Upper lobe of right lung (tissue), 1 donor: Measurements from ENCODE around the gene SHISAL1. TPM values are rescaled to one million over a fixed set of nuclear protein-coding genes. Genes with fewer than 3 reads are reported as not detected.

Experiments
- ATAC-seq: fragments of 200-7000 bp; cut with Tn5 transposase; one replicate; pipeline ENCODE4 v1.9.1; 2020; ENCODE audit warnings: mild to moderate bottlenecking, moderate library complexity
- DNase-seq: peaks from one replicate; pipeline ENCODE4 v3.0.0-alpha.2; 2020
- H3K27ac ChIP-seq: fragments of 200-600 bp; one replicate; pipeline ENCODE4 v1.8.0; 2022
- H3K27me3 ChIP-seq: fragments of 200-600 bp; one replicate; pipeline ENCODE4 v1.8.0; 2022; ENCODE audit warnings: mild to moderate bottlenecking
- H3K36me3 ChIP-seq: fragments of 200-600 bp; one replicate; pipeline ENCODE4 v1.8.0; 2022
- H3K4me1 ChIP-seq: fragments of 200-600 bp; one replicate; pipeline ENCODE4 v1.8.0; 2022
- H3K4me3 ChIP-seq: fragments of 200-600 bp; one replicate; pipeline ENCODE4 v1.8.0; 2022; ENCODE audit warnings: mild to moderate bottlenecking
- H3K9me3 ChIP-seq: fragments of 200-600 bp; one replicate; pipeline ENCODE4 v1.8.0; 2022
- CTCF ChIP-seq: fragments of 200-600 bp; IDR thresholded peaks from one replicate; pipeline ENCODE4 v1.8.0; 2022; ENCODE audit warnings: antibody characterized with exemption
- intact Hi-C: fragments of 100-400 bp; cut with DNase I; formaldehyde crosslinking; loops from one replicate; pipeline ENCODE4 v1.11.0; 2022
- total RNA-seq: library from RNA; stranded (reverse); fragmentation: NEBNext Ultra II Directional; extraction: Animal tissue kit (Norgen Biotek cat#: 25700); gene quantifications from one replicate; pipeline ENCODE4 v1.2.1, GENCODE V29; 2021
- donor health status: DM: no; HTN: yes; CAD: no; lungs with severe emphysema.

SHISAL1 gene
- total RNA-seq, 1 donor from 2014 or later: 1.0 TPM

DNA sequence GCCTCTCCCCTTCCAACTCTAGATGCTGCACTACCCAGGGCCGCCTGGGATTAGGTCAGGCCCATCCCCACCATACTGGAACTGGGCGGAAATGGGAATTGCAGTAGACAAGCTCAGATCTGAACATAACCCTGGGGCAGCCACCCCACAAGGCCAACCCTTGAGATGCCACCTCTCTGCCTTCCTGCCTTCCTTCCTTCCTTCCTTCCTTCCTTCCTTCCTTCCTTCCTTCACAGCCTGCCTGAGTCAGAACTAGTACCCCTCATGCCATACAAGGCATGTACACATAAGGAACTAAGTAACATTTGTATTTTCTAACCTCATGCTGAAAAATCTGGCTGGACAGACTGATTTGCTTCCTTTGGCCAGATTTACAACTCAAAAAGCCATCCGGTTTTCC lies 28.0 kb downstream of the SHISAL1 start:
- no peak overlapping the region for H3K4me3 ChIP-seq
- H3K36me3 ChIP-seq: no peaks in the 10 kb centered on the region
- no peak for DNase-seq
- ATAC-seq: no peak
- no peaks in the 10 kb centered on the region for H3K4me1 ChIP-seq
- H3K27ac ChIP-seq: no peak overlapping the region
- H3K9me3 ChIP-seq: no peaks in the 10 kb centered on the region
- peaks cover 25% of the 10 kb centered on the region for H3K27me3 ChIP-seq
- no peak for TF ChIP-seq CTCF
- intact Hi-C loops: no loop called here

GRCh38 chr22:44281768-44282637 lies 30.7 kb downstream of the SHISAL1 start:
- TF ChIP-seq CTCF: no peak

DNA sequence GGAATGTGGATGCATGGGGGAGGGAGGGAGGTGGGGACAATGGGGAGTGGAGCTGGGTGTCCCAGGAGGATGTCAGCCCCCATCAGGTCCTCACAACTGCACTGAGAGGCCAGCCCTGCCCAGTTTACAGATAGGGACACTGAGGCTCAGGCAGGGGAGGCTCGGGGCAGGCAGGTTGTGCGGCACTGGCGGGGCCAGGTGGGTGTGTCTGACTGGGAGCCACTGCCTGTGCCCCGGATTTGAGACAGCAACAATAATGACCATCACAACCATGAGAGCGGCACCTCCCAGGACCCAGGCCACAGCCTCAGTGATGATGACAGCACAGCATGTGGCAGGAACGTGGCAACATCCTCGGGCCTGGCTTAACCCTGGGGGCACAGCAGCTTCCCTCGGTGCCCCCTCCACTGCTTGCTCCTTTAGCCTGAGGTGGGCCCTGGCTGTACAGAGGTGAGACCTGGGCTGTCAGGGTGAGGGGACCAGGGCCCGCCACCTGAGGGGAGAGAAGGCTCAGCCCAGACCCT lies 32.0 kb downstream of the SHISAL1 start:
- ATAC-seq (no peak), DNase-seq (no peak)
- no peak for TF ChIP-seq CTCF
- H3K27ac ChIP-seq: no peak overlapping the region
- intact Hi-C loops: no loop called here
- H3K4me3 ChIP-seq: no peak overlapping the region
- H3K4me1 ChIP-seq: no peaks in the 10 kb centered on the region
- peaks cover 28% of the 10 kb centered on the region for H3K27me3 ChIP-seq
- no peaks in the 10 kb centered on the region for H3K9me3 ChIP-seq
- H3K36me3 ChIP-seq: no peaks in the 10 kb centered on the region

More at GRCh38 chr22:44281768-44282637, 30.7 kb downstream of the SHISAL1 start:
- Histone ChIP-seq H3K4me1 (no peaks in the 10 kb centered on the region), H3K36me3 (no peaks in the 10 kb centered on the region), H3K4me3 (no peak overlapping the region), H3K27me3 (peaks cover 25% of the 10 kb centered on the region), H3K9me3 (no peaks in the 10 kb centered on the region), H3K27ac (no peak overlapping the region)
- DNase-seq: no peak
- intact Hi-C loops: no loop called here
- ATAC-seq: no peak

- Histone ChIP-seq H3K9me3 (no peaks in the 10 kb centered on the region), H3K27me3 (peaks cover 28% of the 10 kb centered on the region), H3K27ac (no peak overlapping the region), H3K4me3 (no peak overlapping the region), H3K4me1 (no peaks in the 10 kb centered on the region), H3K36me3 (no peaks in the 10 kb centered on the region)
- intact Hi-C loops: no loop called here
- TF ChIP-seq CTCF: no peak
- no peak for ATAC-seq
- DNase-seq: no peak
Measured at GRCh38 chr22:44279069-44279360, 33.7 kb downstream of the SHISAL1 start.

- intact Hi-C loops: no loop called here
- H3K27me3 ChIP-seq: peaks cover 23% of the 10 kb centered on the region
Measured at GRCh38 chr22:44278243-44279068, 34.3 kb downstream of the SHISAL1 start.

More at GRCh38 chr22:44278243-44279068, 34.3 kb downstream of the SHISAL1 start:
- H3K36me3 ChIP-seq: no peaks in the 10 kb centered on the region
- DNase-seq (no peak), ATAC-seq (no peak)
- TF ChIP-seq CTCF: no peak
- no peak overlapping the region for H3K4me3 ChIP-seq
- no peaks in the 10 kb centered on the region for H3K9me3 ChIP-seq
- no peaks in the 10 kb centered on the region for H3K4me1 ChIP-seq
- no peak overlapping the region for H3K27ac ChIP-seq
